ENCODE data around the gene FOSB. TPM values are rescaled to one million over a fixed set of nuclear protein-coding genes. Genes with fewer than 3 reads are reported as not detected.

Gene FOSB
- total and polyA plus RNA-seq, 9 of the 15 experiments (the other 6 are each of a cell fraction or from before 2014, with no cell fraction given) = 0.11 to 2.7 (median 0.73) TPM

- TF ChIP-seq RNF219 (CRISPR knock-in tag; IDR thresholded peaks at IDR 0.05) = no peak
- peak; percentile 28; the same call in 1 of the 2 replicates for TF ChIP-seq ELF2 (CRISPR knock-in tag; IDR thresholded peaks at IDR 0.05)
- TF ChIP-seq SMARCC2 (IDR thresholded peaks at IDR 0.05; ENCODE audit: low read depth) = peak; percentile 43; the same call in 1 of the 2 replicates
- TF ChIP-seq ZNF696 (CRISPR knock-in tag; conservative IDR thresholded peaks at IDR 0.05) = no peak
- peak; percentile 79 for TF ChIP-seq ZBTB40 (IDR thresholded peaks at IDR 0.05)
- TF ChIP-seq ZBTB40 (CRISPR knock-in tag; IDR thresholded peaks at IDR 0.05) = no peak
- TF ChIP-seq ZEB2 (IDR thresholded peaks at IDR 0.05) = 0 out of 2 replicates have a peak, but pooled peaks have one; percentile 30
- no peak for TF ChIP-seq SP1 (CRISPR knock-in tag; IDR thresholded peaks at IDR 0.05)
- peak in 1 of 2 experiments; percentile 55; a peak in 1 of 4 replicates for TF ChIP-seq TBL1XR1 (IDR thresholded peaks at IDR 0.05; ENCODE audit: low read length in 2 of 2)
- no peak for TF ChIP-seq TRIM25 (IDR thresholded peaks at IDR 0.05; ENCODE audit: borderline replicate concordance)
- peak; percentile 35; the same call in 1 of the 2 replicates for TF ChIP-seq ARID1B (IDR thresholded peaks at IDR 0.05)
- no peak for TF ChIP-seq NFYB (IDR thresholded peaks at IDR 0.05; ENCODE audit: extremely low read depth, insufficient read length)
These were observed 47.4 kb downstream of the FOSB start (continued) for GRCh38 chr19:45515081-45515624.
